HL-60 (cell line): Measurements from ENCODE around the gene SCGB2B2.
"Not testable (repeated sequence)": the region's sequence is repeated elsewhere in the genome, so short reads cannot be mapped to it uniquely, and the experiment has no call there.

Experiments
- DNase-seq, 2 experiments: peaks; one replicate each; pipeline ENCODE4 v3.0.0-alpha.2; 2010 to 2020; ENCODE audit warnings: low read depth in 1 of 2, low spot score in 1 of 2
- H3K27ac ChIP-seq: fragments of 250-450 bp; sonication (Bioruptor Pico); replicated peaks from 2 replicates; pipeline ENCODE4 v1.5.1; 2020; ENCODE audit warnings: mild to moderate bottlenecking, moderate library complexity
- H3K27me3 ChIP-seq: fragments of 250-450 bp; sonication (Bioruptor Pico); 2 replicates; pipeline ENCODE4 v1.5.1; 2021; ENCODE audit warnings: mild to moderate bottlenecking, moderate library complexity; ENCODE audit not compliant: insufficient read depth, poor library complexity, severe bottlenecking
- H3K4me3 ChIP-seq: replicated peaks from 2 replicates; pipeline ENCODE4 v1.5.1; 2011; ENCODE audit warnings: mild to moderate bottlenecking, control low read depth, low read length; ENCODE audit not compliant: insufficient read depth
- GABPA ChIP-seq: IDR thresholded peaks from 2 replicates; pipeline ENCODE4 v1.6.1; 2012; ENCODE audit warnings: low read depth
- POLR2AphosphoS5 ChIP-seq: IDR thresholded peaks from 2 replicates; pipeline ENCODE4 v1.6.1; 2012; ENCODE audit warnings: low read depth
- SPI1 ChIP-seq: IDR thresholded peaks from 2 replicates; pipeline ENCODE4 v1.6.1; 2012; ENCODE audit warnings: low read depth, mild to moderate bottlenecking, borderline replicate concordance
- TF ChIP-seq, protein P1 (sequence below): IDR thresholded peaks from one replicate; pipeline ENCODE4 v1.5.1; 2011; ENCODE audit warnings: low read length, control low read depth, inconsistent platforms; ENCODE audit not compliant: insufficient read depth
- TF ChIP-seq, protein P2 (sequence below): IDR thresholded peaks from 2 replicates; pipeline ENCODE4 v1.6.1; 2012; ENCODE audit warnings: low read depth; ENCODE audit not compliant: insufficient replicate concordance

The SCGB2B2 gene

DNA sequence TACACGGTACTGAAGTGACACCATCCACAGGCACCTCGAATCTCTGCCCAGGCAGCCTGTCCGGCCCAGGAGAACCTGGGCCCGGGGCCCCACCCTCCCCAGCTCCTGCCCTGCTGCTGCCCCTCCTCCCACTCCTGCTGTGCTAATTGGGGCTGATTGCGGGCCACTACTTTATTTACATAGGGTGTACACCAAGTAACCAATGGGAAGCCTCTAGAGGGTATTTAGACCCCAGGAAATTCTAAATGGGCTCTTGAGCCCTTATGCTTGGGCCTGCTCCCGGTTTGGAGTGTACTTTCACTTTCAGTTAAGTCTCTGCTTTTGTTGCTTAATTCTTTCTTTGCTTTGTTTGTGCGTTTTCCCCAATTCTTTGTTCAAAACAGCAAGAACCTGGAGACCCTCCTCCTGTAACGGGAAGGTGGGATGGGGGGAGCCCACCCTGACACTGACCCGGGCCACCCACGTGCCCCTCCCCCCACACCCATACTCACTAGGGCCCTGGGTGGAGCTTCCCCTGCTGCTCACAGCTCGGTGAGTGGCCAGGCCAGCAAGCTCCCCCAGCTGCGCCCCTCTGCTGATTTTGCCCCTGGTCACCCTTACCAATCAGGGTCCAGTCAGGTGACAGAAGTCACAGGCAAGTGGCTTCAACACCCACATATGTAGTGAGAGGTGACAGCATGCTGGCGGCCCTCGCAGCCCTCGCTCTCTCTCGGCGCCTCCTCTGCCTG is 9.4 kb downstream of the SCGB2B2 start:
- no peaks in the 10 kb centered on the region for H3K27me3 ChIP-seq
- peak overlapping the region; percentile 62 for H3K27ac ChIP-seq
- peak overlapping the region; percentile 21 for H3K4me3 ChIP-seq
- no peak for DNase-seq
- TF ChIP-seq, protein P1, sequence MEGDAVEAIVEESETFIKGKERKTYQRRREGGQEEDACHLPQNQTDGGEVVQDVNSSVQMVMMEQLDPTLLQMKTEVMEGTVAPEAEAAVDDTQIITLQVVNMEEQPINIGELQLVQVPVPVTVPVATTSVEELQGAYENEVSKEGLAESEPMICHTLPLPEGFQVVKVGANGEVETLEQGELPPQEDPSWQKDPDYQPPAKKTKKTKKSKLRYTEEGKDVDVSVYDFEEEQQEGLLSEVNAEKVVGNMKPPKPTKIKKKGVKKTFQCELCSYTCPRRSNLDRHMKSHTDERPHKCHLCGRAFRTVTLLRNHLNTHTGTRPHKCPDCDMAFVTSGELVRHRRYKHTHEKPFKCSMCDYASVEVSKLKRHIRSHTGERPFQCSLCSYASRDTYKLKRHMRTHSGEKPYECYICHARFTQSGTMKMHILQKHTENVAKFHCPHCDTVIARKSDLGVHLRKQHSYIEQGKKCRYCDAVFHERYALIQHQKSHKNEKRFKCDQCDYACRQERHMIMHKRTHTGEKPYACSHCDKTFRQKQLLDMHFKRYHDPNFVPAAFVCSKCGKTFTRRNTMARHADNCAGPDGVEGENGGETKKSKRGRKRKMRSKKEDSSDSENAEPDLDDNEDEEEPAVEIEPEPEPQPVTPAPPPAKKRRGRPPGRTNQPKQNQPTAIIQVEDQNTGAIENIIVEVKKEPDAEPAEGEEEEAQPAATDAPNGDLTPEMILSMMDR = no peak

DNA sequence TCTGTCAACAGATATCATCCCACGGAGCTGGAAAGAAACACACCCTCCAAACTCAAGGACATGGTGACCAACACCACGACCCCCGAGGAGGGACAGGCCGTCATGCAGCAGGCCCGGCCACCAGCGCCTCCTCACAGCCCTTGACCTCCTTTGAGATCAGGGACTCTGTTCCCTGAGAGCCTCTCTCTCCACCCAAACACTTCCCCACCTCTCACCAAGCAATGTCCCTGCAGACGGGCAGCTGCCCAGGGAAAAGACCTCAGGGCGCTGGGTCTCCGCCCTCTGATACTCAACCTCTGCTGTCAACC is 10.0 kb downstream of the SCGB2B2 start:
- Histone ChIP-seq H3K27ac (no peak overlapping the region), H3K27me3 (no peaks in the 10 kb centered on the region), H3K4me3 (no peak overlapping the region; the same call in 1 of the 2 replicates)
- no peak for DNase-seq
- TF ChIP-seq SPI1 = no peak
- TF ChIP-seq GABPA = no peak
- no peak for TF ChIP-seq POLR2AphosphoS5
- TF ChIP-seq, protein P1 = no peak
- TF ChIP-seq, protein P2, sequence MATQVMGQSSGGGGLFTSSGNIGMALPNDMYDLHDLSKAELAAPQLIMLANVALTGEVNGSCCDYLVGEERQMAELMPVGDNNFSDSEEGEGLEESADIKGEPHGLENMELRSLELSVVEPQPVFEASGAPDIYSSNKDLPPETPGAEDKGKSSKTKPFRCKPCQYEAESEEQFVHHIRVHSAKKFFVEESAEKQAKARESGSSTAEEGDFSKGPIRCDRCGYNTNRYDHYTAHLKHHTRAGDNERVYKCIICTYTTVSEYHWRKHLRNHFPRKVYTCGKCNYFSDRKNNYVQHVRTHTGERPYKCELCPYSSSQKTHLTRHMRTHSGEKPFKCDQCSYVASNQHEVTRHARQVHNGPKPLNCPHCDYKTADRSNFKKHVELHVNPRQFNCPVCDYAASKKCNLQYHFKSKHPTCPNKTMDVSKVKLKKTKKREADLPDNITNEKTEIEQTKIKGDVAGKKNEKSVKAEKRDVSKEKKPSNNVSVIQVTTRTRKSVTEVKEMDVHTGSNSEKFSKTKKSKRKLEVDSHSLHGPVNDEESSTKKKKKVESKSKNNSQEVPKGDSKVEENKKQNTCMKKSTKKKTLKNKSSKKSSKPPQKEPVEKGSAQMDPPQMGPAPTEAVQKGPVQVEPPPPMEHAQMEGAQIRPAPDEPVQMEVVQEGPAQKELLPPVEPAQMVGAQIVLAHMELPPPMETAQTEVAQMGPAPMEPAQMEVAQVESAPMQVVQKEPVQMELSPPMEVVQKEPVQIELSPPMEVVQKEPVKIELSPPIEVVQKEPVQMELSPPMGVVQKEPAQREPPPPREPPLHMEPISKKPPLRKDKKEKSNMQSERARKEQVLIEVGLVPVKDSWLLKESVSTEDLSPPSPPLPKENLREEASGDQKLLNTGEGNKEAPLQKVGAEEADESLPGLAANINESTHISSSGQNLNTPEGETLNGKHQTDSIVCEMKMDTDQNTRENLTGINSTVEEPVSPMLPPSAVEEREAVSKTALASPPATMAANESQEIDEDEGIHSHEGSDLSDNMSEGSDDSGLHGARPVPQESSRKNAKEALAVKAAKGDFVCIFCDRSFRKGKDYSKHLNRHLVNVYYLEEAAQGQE = no peak

DNA sequence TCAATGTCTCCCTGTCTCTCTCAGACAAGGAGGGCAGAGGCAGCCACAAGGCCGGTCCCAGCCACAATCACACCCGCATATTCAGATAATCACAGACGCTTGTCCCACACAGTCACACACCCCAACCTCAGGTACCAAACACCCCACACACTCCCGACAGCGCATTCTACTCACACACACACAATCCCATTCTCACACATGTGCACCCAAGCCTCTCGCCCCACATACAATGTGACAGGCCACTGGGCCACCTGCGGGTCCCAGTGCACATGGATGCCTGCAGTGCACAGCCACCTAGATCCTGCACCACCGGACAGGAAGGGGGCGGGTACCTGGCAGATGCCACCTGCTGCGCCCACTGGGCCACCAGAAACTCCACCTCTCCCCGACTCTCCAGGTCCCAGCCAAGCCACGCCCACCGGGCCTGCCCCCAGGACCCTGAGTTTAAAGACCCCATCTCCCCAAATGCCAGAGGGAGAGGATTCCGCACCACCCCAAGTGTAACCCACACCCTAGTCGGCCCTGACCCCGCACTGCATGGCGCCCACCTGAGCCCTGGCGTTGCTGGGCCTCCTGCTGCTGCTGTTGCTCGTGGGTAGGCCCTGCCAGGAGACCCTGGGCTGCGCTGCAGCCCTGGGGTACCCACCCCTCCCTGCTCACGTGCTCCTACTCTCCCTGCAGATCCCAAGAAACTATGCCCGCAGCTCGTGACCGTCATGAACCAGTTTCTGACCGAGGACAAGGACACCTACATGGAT is 10.6 kb downstream of the SCGB2B2 start:
- no peak overlapping the region for H3K27ac ChIP-seq
- no peak overlapping the region for H3K4me3 ChIP-seq
- no peaks in the 10 kb centered on the region for H3K27me3 ChIP-seq
- no peak for TF ChIP-seq POLR2AphosphoS5
- no peak for TF ChIP-seq SPI1
- TF ChIP-seq, protein P1 = no peak
- no peak for DNase-seq

DNA sequence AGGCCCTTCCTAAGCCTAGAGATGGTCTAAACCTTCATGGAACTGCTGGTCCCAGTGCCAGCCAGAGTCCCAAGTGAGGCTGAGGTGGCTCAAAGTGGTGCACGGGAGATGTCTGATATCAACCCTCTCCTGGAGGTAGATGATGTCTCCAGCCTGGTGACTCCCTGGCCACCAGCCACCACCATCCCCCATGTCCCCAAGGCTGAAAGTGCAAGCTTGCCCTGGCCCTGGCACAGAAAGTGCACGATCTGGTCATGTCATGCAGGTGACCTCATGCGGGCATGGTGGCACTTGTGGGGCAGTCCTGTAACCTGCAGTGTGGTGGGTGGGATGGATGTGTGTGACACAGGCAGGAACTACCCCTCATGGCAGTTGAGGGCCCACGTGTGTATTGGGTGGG is 11.7 kb downstream of the SCGB2B2 start:
- not testable (repeated sequence) for H3K4me3 ChIP-seq, H3K27ac ChIP-seq, DNase-seq, H3K27me3 ChIP-seq

DNA sequence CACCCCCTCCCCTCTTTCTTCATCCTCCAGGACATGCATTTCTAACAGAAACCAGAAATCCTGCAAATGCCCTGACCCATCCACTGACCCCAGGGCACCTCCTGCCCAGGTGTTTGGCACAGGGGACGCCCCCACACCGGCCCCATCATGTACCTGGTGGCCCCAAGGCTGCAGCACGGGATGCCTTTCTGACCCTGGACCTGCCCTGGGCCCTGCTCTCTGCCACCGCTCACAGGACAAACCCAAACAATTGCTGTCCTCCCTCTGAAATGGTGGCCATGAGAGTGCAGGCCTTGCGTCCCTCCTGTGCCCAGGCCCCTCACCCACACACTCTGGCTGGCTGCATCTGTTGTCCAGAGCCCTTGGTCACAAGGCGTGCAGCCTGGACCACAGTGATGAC is 12.1 kb downstream of the SCGB2B2 start:
- Histone ChIP-seq H3K27me3 (no peaks in the 10 kb centered on the region), H3K27ac (no peak overlapping the region), H3K4me3 (no peak overlapping the region)
- no peak for DNase-seq
- no peak for TF ChIP-seq GABPA
- TF ChIP-seq SPI1 = no peak
- TF ChIP-seq, protein P2 = no peak
- TF ChIP-seq, protein P1 = no peak
- TF ChIP-seq POLR2AphosphoS5 = no peak
